HuH-7 (cell line): Measurements from ENCODE around the gene NCKAP5.
A peak's percentile ranks its signal among the peaks of the same experiment; 100 is the strongest.
"Not testable (repeated sequence)": the region's sequence is repeated elsewhere in the genome, so short reads cannot be mapped to it uniquely, and the experiment has no call there.

Source experiments
- DNase-seq: peaks from one replicate; pipeline ENCODE4 v3.0.0; 2011; ENCODE audit warnings: low spot score

Gene NCKAP5

GRCh38 chr2:132876745-132877391, 691.4 kb downstream of the NCKAP5 start:
- no peak for DNase-seq

GRCh38 chr2:132875193-132875592, 693.1 kb downstream of the NCKAP5 start:
- DNase-seq: no peak

GRCh38 chr2:132873738-132874137, 694.5 kb downstream of the NCKAP5 start:
- no peak for DNase-seq

GRCh38 chr2:132871831-132872230, 696.4 kb downstream of the NCKAP5 start:
- DNase-seq: no peak

GRCh38 chr2:132863961-132864360, 704.3 kb downstream of the NCKAP5 start:
- no peak for DNase-seq

GRCh38 chr2:132860220-132860619, 708.0 kb downstream of the NCKAP5 start:
- no peak for DNase-seq

GRCh38 chr2:132859590-132859989, 708.7 kb downstream of the NCKAP5 start:
- DNase-seq: no peak

GRCh38 chr2:132857319-132857718, 710.9 kb downstream of the NCKAP5 start:
- no peak for DNase-seq

- no peak for DNase-seq
Measured at GRCh38 chr2:132850688-132851087, 717.6 kb downstream of the NCKAP5 start.

GRCh38 chr2:132849118-132849517, 719.1 kb downstream of the NCKAP5 start:
- no peak for DNase-seq

GRCh38 chr2:132845339-132845738, 722.9 kb downstream of the NCKAP5 start:
- DNase-seq: no peak

GRCh38 chr2:132844585-132844984, 723.7 kb downstream of the NCKAP5 start:
- DNase-seq: no peak

- DNase-seq: peak; percentile 12
Measured at GRCh38 chr2:132837769-132838168, 730.5 kb downstream of the NCKAP5 start.

- DNase-seq: no peak
Measured at GRCh38 chr2:132830321-132830827, 737.9 kb downstream of the NCKAP5 start.

GRCh38 chr2:132825601-132826000, 742.7 kb downstream of the NCKAP5 start:
- no peak for DNase-seq

GRCh38 chr2:132824716-132825115, 743.5 kb downstream of the NCKAP5 start:
- no peak for DNase-seq

- no peak for DNase-seq
Measured at GRCh38 chr2:132816234-132816633, 752.0 kb downstream of the NCKAP5 start.

- DNase-seq: no peak
Measured at GRCh38 chr2:132815516-132815915, 752.7 kb downstream of the NCKAP5 start.

GRCh38 chr2:132814651-132815050, 753.6 kb downstream of the NCKAP5 start:
- DNase-seq: no peak

GRCh38 chr2:132813422-132813821, 754.8 kb downstream of the NCKAP5 start:
- no peak for DNase-seq

GRCh38 chr2:132811148-132811915, 756.9 kb downstream of the NCKAP5 start:
- DNase-seq: no peak

GRCh38 chr2:132809962-132810361, 758.3 kb downstream of the NCKAP5 start:
- not testable (repeated sequence) for DNase-seq

GRCh38 chr2:132804051-132804450, 764.2 kb downstream of the NCKAP5 start:
- DNase-seq: no peak
